Measurements from ENCODE around the gene CFAP74. TPM values are rescaled to one million over a fixed set of nuclear protein-coding genes. Genes with fewer than 3 reads are reported as not detected.

Gene CFAP74
- total and polyA plus RNA-seq, 9 of the 15 experiments (the other 6 are each of a cell fraction or from before 2014, with no cell fraction given), result 0.03 to 0.15 (median 0.05) TPM; not detected in 6

DNA sequence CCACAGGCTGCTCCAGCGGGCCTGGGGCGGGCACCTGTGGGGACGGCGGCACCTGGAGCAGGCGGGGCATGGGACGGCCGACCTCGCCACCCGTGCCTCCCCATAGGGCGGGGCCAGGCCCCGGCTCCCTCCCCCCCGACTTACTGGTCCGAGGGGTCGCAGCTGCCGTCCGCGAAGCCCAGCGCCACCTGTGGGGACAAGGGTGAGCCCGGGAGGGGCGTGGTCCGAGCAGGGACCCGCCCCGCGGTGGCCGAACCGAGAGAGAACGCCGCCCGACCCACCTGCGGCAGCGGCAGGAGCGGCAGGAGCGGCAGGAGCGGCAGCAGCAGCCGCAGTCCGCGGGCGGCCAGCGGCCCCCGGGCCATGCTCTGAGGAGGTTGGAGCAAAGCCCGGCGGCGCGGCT is 84.7 kb downstream of the CFAP74 start, which contains the start of gene TMEM52 (continued):
- TF ChIP-seq ZNF696 (CRISPR knock-in tag; conservative IDR thresholded peaks at IDR 0.05) (no peak), ZNF384 (IDR thresholded peaks at IDR 0.05; ENCODE audit: low read depth, low read length) (no peak), CBX2 (IDR thresholded peaks at IDR 0.05; ENCODE audit: insufficient read depth, low read length, poor library complexity, severe bottlenecking) (no peak), MCM3 (IDR thresholded peaks at IDR 0.05) (no peak), EP400 (IDR thresholded peaks at IDR 0.05) (no peak), KDM1A (IDR thresholded peaks at IDR 0.05) (no peak), ZNF175 (CRISPR knock-in tag; IDR thresholded peaks at IDR 0.05; ENCODE audit: low read depth) (no peak), CHD7 (IDR thresholded peaks at IDR 0.05; ENCODE audit: low read depth, low read length) (no peak), ESRRB (CRISPR knock-in tag; IDR thresholded peaks at IDR 0.05; ENCODE audit: borderline replicate concordance) (no peak), SNIP1 (IDR thresholded peaks at IDR 0.05; ENCODE audit: low read depth) (no peak), CAMTA2 (CRISPR knock-in tag; conservative IDR thresholded peaks at IDR 0.05) (0 out of 2 replicates have a peak, but pooled peaks have one; percentile 48), ZFX (CRISPR knock-in tag; IDR thresholded peaks at IDR 0.05) (peak; percentile 42; the same call in 1 of the 2 replicates), TCF7 (IDR thresholded peaks at IDR 0.05; ENCODE audit: borderline replicate concordance) (no peak), SREBF1 (IDR thresholded peaks at IDR 0.05; ENCODE audit: borderline replicate concordance, low read depth, low read length) (no peak), NFRKB (IDR thresholded peaks at IDR 0.05; ENCODE audit: low read depth) (no peak), NELFE (IDR thresholded peaks at IDR 0.05; ENCODE audit: insufficient read depth, insufficient read length) (no peak), DIDO1 (tag; IDR thresholded peaks at IDR 0.05; ENCODE audit: low read depth) (no peak)
- TF ChIP-seq, protein P1, sequence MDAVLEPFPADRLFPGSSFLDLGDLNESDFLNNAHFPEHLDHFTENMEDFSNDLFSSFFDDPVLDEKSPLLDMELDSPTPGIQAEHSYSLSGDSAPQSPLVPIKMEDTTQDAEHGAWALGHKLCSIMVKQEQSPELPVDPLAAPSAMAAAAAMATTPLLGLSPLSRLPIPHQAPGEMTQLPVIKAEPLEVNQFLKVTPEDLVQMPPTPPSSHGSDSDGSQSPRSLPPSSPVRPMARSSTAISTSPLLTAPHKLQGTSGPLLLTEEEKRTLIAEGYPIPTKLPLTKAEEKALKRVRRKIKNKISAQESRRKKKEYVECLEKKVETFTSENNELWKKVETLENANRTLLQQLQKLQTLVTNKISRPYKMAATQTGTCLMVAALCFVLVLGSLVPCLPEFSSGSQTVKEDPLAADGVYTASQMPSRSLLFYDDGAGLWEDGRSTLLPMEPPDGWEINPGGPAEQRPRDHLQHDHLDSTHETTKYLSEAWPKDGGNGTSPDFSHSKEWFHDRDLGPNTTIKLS (IDR thresholded peaks at IDR 0.05; ENCODE audit: borderline replicate concordance, low read depth), result no peak
